ENCODE results near the gene TMEM135. TPM values are rescaled to one million over a fixed set of nuclear protein-coding genes. Genes with fewer than 3 reads are reported as not detected.

TMEM135 gene
- total RNA-seq, 1 donor from 2014 or later = 16.4 TPM

DNA sequence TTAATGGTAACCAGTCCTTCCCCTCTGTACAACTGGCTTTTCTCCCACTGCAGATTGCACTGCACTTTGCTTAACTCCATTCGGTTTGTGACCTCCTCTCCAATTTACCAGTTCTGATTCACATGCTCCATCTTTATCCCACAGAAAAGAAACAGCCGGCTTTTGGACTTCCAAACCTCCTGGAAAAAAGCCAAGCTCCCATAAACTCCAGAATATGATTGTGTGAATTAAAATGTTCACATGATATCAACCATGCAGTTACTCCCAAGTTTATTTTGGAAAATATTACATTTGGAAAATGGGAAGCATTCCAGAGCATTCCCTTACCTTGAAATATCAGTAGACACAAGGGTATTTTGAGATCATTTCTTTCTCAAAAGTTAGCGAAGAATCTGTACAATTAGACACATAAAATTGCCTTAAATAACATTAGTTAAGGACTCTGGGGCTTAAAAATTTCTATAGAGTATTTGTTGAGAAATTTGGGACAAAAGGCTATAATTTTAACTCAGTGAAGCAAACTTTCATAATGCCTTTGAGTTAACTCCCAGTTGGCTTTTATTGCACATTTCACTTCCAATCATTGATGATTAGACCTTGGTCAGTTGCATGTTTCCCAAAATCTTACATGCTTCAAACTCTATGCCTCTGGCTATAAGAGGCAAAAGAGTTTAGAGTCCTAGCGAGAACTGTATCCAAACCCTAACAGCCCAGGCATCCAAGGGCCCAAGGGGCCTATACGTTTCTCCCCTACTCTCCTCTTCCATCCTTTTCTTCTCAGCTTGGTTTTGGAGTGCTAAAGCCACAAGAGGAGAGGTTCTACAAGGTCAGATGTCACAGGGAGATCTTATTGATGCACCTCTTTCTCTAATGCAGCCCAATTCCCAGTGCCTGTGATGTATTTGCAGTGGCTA is 23.6 kb upstream of the TMEM135 start:
- no peak for DNase-seq
- Histone ChIP-seq H3K4me1 (peaks cover 15% of the 10 kb centered on the region), H3K9me3 (replicated peaks) (no peaks in the 10 kb centered on the region), H3K4me3 (no peak overlapping the region), H3K36me3 (no peaks in the 10 kb centered on the region), H3K27me3 (ENCODE audit: low read depth) (no peaks in the 10 kb centered on the region), H3K27ac (replicated peaks) (peak overlapping the region; percentile 18)
- TF ChIP-seq, protein P1, sequence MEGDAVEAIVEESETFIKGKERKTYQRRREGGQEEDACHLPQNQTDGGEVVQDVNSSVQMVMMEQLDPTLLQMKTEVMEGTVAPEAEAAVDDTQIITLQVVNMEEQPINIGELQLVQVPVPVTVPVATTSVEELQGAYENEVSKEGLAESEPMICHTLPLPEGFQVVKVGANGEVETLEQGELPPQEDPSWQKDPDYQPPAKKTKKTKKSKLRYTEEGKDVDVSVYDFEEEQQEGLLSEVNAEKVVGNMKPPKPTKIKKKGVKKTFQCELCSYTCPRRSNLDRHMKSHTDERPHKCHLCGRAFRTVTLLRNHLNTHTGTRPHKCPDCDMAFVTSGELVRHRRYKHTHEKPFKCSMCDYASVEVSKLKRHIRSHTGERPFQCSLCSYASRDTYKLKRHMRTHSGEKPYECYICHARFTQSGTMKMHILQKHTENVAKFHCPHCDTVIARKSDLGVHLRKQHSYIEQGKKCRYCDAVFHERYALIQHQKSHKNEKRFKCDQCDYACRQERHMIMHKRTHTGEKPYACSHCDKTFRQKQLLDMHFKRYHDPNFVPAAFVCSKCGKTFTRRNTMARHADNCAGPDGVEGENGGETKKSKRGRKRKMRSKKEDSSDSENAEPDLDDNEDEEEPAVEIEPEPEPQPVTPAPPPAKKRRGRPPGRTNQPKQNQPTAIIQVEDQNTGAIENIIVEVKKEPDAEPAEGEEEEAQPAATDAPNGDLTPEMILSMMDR (IDR thresholded peaks at IDR 0.05; ENCODE audit: borderline replicate concordance) = no peak
- intact Hi-C loops (cut with micrococcal nuclease) = no loop called here

DNA sequence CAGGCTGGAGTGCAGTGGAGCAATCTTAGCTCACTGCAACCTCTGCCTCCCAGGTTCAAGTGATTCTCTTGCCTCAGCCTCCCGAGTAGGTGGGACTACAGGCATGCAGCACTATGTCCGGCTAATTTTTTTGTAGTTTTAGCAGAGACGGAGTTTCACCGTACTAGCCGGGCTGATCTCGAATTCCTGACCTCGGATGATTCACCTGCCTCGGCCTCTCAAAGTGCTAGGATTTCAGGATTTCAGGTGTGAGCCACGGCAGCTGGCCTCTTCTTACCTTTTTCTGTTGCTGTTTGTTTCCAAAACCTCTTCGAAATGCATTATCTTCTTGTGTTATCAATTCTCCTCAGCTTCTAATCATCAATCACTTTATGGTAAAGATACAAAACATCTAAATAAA is 22.1 kb upstream of the TMEM135 start:
- intact Hi-C loops (cut with micrococcal nuclease) = no loop called here
- Histone ChIP-seq H3K36me3 (no peaks in the 10 kb centered on the region), H3K4me3 (no peak overlapping the region), H3K4me1 (peaks cover 28% of the 10 kb centered on the region), H3K9me3 (replicated peaks) (no peaks in the 10 kb centered on the region), H3K27ac (replicated peaks) (no peak overlapping the region), H3K27me3 (ENCODE audit: low read depth) (no peaks in the 10 kb centered on the region)
- TF ChIP-seq, protein P1 (IDR thresholded peaks at IDR 0.05; ENCODE audit: borderline replicate concordance) = no peak
- no peak for DNase-seq

DNA sequence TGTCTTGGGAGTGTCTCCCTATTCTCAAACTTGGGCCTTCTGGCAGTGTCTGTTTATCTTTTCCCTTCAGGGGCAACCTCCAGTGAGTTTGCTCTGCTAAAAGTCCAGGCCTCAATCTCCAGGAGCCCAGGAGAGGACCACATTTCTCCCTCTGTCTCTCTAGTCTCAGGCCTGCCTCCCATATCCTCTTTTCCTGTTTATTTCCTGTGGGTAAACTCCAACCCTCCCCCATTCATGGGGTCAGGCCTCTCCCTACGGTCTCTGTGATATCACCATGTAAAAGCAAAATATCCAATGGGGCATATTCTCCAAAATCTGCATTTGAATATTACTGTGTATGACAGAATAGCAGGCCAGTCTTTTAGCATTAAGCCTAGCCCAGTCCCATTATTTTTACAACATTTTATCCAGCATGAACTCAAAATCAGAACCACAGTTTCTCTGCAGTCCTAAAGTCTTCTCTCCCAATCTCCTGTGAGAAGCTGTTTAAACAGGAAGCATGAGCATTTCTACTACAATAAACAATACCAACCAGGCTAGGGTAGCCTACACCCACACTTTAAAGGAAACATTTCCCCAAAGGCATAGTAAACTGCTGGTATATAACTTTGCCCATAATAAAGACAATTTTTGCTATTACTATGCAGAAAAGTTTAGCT is 18.0 kb upstream of the TMEM135 start:
- TF ChIP-seq, protein P1 (IDR thresholded peaks at IDR 0.05; ENCODE audit: borderline replicate concordance) = no peak
- no peaks in the 10 kb centered on the region for H3K27me3 ChIP-seq (ENCODE audit: low read depth)

DNA sequence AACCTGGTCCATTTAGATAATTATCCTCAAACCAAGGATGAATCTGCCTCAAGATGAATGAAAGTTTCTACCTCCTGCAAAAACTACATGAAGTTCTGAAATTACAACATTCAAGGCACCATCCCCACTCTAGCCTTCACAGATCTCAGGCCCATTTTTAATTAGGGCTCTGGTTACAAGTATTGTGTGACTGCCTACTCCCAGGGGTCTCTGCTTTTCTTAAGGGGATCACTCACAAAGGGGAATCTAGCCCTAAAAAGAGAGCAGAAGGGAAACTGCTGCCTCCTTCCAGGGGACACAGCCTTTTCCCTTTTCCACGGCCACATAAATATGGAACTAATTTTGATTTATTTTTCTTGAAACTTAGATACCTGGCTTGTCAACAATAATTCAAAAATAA is 17.4 kb upstream of the TMEM135 start:
- intact Hi-C loops (cut with micrococcal nuclease) = no loop called here
- no peak for DNase-seq
- Histone ChIP-seq H3K4me3 (no peak overlapping the region), H3K9me3 (replicated peaks) (no peaks in the 10 kb centered on the region), H3K27me3 (ENCODE audit: low read depth) (no peaks in the 10 kb centered on the region), H3K27ac (replicated peaks) (peak overlapping the region; percentile 61), H3K4me1 (peaks cover 17% of the 10 kb centered on the region), H3K36me3 (no peaks in the 10 kb centered on the region)
- TF ChIP-seq, protein P1 (IDR thresholded peaks at IDR 0.05; ENCODE audit: borderline replicate concordance) = no peak

More for the DNA sequence above, 18.0 kb upstream of the TMEM135 start:
- intact Hi-C loops (cut with micrococcal nuclease) = no loop called here
- DNase-seq = no peak
- Histone ChIP-seq H3K36me3 (no peaks in the 10 kb centered on the region), H3K4me3 (no peak overlapping the region), H3K4me1 (peaks cover 17% of the 10 kb centered on the region), H3K27ac (replicated peaks) (peak overlapping the region; percentile 61), H3K9me3 (replicated peaks) (no peaks in the 10 kb centered on the region)

DNA sequence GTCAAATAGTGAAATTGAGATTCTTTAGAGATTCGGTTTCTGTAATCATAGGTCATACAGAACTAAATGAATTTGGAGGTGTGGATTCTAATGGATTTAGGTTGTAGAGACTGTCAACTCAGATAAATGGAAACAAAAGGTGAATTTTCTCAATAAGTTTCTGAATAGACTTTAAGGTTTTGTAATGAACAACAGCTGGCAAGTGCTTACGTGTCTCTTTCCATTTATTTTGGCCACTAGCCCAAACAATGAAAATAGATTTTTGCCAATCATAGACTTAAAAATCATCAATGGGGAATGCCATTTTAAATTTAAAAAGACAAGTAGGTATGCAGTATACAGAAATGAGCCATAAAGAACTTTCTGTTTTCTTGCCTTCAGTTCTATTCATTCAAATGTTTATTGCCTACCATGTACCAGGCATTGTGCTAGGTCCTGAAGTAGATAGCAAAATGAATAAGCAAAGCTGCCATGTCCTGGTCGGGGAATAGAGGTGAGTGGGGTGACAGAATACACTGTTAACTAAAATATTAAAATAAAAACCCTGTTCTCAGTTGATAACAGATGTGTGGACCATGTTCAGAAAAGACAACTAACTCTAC is 16.9 kb upstream of the TMEM135 start:
- DNase-seq = no peak
- Histone ChIP-seq H3K36me3 (no peaks in the 10 kb centered on the region), H3K27me3 (ENCODE audit: low read depth) (no peaks in the 10 kb centered on the region), H3K4me3 (no peak overlapping the region), H3K9me3 (replicated peaks) (peaks cover 1% of the 10 kb centered on the region), H3K27ac (replicated peaks) (peak overlapping the region; percentile 61), H3K4me1 (peaks cover 17% of the 10 kb centered on the region)
- TF ChIP-seq, protein P1 (IDR thresholded peaks at IDR 0.05; ENCODE audit: borderline replicate concordance) = no peak
- intact Hi-C loops (cut with micrococcal nuclease) = no loop called here
